ENCODE measurements around the gene ATP8B4. TPM values are rescaled to one million over a fixed set of nuclear protein-coding genes. Genes with fewer than 3 reads are reported as not detected.
A peak's percentile ranks its signal among the peaks of the same experiment; 100 is the strongest.

Gene ATP8B4
- total RNA-seq, 6 donors from 2014 or later: 2.2 to 9.4 (median 5.4) TPM

DNA sequence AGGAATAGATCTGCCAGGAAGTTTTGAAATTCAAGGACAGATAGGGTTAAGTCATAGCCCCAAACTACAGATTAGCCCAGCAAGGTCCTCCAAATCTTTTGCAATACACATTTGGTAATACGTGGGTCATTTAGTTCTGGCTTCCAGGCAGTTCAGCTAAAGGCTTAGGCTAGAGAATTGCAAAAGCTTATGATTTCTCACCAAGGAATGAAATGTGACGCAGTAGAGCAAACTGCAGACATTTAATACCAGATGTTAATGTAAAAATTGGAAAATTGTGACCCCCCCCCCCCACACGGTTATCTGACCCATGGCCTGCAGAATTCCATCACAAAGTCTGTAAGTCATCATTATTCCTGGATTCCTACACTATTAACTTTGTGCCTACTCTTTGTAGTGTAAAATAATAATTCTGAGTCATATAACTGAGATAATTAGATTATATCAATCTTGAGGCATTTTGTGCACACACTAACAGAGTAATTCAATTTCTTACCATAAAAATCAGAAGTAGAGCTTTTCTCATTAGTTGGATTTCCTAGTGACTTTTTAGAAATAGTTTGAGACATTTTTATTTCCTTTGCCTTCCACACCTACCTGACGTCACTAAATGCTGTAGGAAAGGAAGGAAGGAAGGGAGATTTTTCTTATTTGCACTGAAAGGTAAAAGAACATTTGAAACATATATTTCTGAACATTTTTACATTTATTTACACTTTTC lies 263.0 kb downstream of the ATP8B4 start:
- Histone ChIP-seq H3K36me3 (no peaks in the 10 kb centered on the region), H3K27me3 (no peaks in the 10 kb centered on the region), H3K4me3 (no peak overlapping the region), H3K27ac (no peak overlapping the region), H3K4me1 (no peaks in the 10 kb centered on the region), H3K9me3 (no peaks in the 10 kb centered on the region)
- DNase-seq: no peak
- TF ChIP-seq EP300 (IDR thresholded peaks at IDR 0.05): no peak
- TF ChIP-seq POLR2AphosphoS5 (IDR thresholded peaks at IDR 0.05): peak in 1 of 2 donors; percentile 60
- TF ChIP-seq, protein P1, sequence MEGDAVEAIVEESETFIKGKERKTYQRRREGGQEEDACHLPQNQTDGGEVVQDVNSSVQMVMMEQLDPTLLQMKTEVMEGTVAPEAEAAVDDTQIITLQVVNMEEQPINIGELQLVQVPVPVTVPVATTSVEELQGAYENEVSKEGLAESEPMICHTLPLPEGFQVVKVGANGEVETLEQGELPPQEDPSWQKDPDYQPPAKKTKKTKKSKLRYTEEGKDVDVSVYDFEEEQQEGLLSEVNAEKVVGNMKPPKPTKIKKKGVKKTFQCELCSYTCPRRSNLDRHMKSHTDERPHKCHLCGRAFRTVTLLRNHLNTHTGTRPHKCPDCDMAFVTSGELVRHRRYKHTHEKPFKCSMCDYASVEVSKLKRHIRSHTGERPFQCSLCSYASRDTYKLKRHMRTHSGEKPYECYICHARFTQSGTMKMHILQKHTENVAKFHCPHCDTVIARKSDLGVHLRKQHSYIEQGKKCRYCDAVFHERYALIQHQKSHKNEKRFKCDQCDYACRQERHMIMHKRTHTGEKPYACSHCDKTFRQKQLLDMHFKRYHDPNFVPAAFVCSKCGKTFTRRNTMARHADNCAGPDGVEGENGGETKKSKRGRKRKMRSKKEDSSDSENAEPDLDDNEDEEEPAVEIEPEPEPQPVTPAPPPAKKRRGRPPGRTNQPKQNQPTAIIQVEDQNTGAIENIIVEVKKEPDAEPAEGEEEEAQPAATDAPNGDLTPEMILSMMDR (IDR thresholded peaks at IDR 0.05): no peak
- peak; percentile 37 to 91 for ATAC-seq (ENCODE audit: low FRiP score in 2 of 2)
- WGBS, 2 donors: 53 to 56% methylated on average over 4 of the region's 4 CpGs

DNA sequence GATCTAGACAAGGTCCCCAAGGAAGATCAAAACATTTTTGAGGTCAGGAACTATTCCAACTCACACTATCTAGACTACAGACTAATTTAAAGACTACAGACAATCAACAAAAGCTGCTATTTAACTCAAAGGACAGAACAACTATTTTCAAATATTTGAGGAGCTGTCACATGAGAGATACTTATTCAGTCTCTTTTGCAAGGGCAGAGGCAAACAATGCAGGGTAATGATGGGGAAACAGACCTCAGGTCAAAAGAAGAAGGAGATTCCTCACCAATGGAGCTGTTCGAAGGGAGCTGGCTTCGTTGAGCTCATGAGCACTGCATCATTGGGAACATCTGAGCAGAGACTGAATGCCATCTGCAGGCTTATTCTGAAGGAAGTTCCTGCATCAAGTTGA lies 266.3 kb downstream of the ATP8B4 start:
- no peaks in the 10 kb centered on the region for H3K36me3 ChIP-seq
- DNase-seq (no peak), ATAC-seq (ENCODE audit: low FRiP score in 2 of 2) (no peak)
- no peaks in the 10 kb centered on the region for H3K4me1 ChIP-seq
- H3K27ac ChIP-seq: no peak overlapping the region
- no peak overlapping the region for H3K4me3 ChIP-seq
- WGBS, 2 donors: 58 to 68% methylated on average over 2 of the region's 2 CpGs
- no peaks in the 10 kb centered on the region for H3K9me3 ChIP-seq
- TF ChIP-seq, protein P1 (IDR thresholded peaks at IDR 0.05): no peak
- no peaks in the 10 kb centered on the region for H3K27me3 ChIP-seq

DNA sequence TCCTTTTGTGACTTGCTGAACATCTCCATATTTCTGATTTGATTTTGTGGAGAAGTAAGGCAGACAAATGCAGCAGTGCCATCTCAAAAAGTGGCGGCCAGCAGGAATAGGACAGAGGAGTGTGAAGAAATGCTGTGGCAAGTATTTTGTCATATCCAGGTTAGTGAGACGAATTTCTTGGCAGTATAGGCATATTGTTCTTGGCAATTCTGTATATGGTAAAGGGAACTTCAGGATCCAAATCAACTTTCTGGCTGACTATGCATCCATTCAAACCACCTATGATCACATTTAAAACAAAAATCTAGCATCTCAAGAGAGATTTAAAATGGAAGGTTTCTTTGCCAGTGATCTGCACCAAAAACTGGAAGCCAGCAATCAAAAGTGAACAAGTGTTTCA lies 270.2 kb downstream of the ATP8B4 start:
- H3K27ac ChIP-seq: no peak overlapping the region
- H3K27me3 ChIP-seq: no peaks in the 10 kb centered on the region
- no peaks in the 10 kb centered on the region for H3K4me1 ChIP-seq
- no peak for ATAC-seq (ENCODE audit: low FRiP score in 2 of 2)
- H3K9me3 ChIP-seq: no peaks in the 10 kb centered on the region
- no peak for DNase-seq
- H3K36me3 ChIP-seq: no peaks in the 10 kb centered on the region
- H3K4me3 ChIP-seq: no peak overlapping the region
- 71 to 79% methylated on average over 2 of the region's 2 CpGs for WGBS, 2 donors
- no peak for TF ChIP-seq POLR2A (IDR thresholded peaks at IDR 0.05)
- TF ChIP-seq, protein P1 (IDR thresholded peaks at IDR 0.05): no peak
- TF ChIP-seq POLR2AphosphoS5 (IDR thresholded peaks at IDR 0.05): no peak

DNA sequence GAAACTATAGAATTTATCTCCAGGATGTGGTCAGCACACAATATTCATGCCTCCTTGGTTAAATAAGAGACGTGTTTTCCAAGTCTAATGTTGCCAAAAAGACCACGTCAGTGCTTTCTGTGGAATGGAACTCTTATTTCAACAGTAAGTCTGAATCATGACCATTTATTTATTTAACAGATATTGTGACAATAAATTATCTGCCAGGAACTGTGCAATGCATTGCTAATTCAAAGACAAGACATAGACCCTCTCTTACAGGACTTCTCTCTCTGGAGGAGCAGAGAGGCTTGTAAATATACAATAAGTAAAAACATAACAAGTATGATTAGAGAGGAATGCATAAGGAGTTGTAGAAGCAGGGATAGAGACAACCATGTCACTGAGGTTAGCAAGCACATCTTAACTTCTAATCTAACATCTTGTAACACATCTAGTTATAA lies 270.7 kb downstream of the ATP8B4 start:
- ATAC-seq (ENCODE audit: low FRiP score in 2 of 2): peak in 1 of 2 donors; percentile 71

More for the DNA sequence above, 270.7 kb downstream of the ATP8B4 start:
- no peaks in the 10 kb centered on the region for H3K36me3 ChIP-seq
- no peaks in the 10 kb centered on the region for H3K4me1 ChIP-seq
- H3K27ac ChIP-seq: no peak overlapping the region
- WGBS, 2 donors: 54 to 74% methylated on average over 2 of the region's 2 CpGs
- no peak overlapping the region for H3K4me3 ChIP-seq
- no peaks in the 10 kb centered on the region for H3K27me3 ChIP-seq
- TF ChIP-seq POLR2AphosphoS5 (IDR thresholded peaks at IDR 0.05): no peak
- TF ChIP-seq, protein P1 (IDR thresholded peaks at IDR 0.05): no peak
- TF ChIP-seq POLR2A (IDR thresholded peaks at IDR 0.05): no peak
- no peak for TF ChIP-seq EP300 (IDR thresholded peaks at IDR 0.05)
- H3K9me3 ChIP-seq: no peaks in the 10 kb centered on the region
- no peak for DNase-seq

Measured in upper lobe of left lung (tissue), 6 donors.